A673 (cell line): ENCODE data around the gene TNFSF8.

Source experiments
- CTCF ChIP-seq: fragments of 300-800, 200-600 bp; sonication (generic); conservative IDR thresholded peaks from 2 replicates; pipeline ENCODE4 v1.5.1; 2017; ENCODE audit warnings: low read depth, mild to moderate bottlenecking, antibody characterized with exemption, low read length, moderate library complexity, mixed read lengths
- EZH2 ChIP-seq: fragments of 200-600 bp; sonication (generic); IDR thresholded peaks from 2 replicates; pipeline ENCODE4 v1.6.1; 2017; ENCODE audit warnings: borderline replicate concordance, low read depth, mild to moderate bottlenecking, mixed read lengths, antibody characterized with exemption, low read length; ENCODE audit not compliant: poor library complexity, severe bottlenecking

DNA sequence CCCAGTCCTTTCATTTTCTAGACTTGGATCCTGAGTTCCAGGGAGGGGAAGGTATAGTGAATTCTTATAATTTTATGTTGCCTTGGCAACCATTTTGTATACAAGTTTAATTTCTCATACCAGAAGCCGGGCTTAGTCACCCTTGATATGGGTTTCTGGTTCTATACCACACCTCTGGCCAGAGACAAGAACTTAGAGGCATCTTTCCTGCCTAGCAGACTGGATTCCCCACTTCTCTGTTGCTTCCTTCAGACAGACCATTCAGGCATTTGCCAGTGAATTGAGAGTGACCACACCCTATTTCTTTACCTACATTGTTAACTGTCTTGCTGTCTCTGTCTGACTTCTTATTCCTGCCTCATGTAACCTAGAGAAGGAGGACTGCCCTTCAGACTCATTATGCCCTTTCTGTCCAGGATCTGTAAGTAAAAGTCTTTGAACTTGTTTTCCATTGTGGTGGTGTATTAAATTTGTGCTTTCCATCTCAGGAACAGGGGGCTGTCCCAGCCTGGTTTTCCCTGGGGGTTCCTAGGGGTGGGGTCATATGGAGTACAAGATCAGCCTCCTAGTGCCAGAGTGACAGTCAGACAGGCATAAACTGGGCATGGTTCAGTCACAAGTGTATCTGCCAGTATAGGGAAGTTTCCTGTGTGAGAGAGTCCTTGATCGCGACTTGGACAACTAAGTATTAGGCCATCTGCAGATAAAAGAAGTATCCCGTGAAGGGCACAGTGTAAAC is 27.4 kb downstream of the TNFSF8 start:
- TF ChIP-seq EZH2 (no peak), CTCF (no peak)
